GM19463 (cell line): ENCODE results near the gene SLC12A7.

Source experiments
- ATAC-seq: cut with Tn5 transposase; IDR thresholded peaks from one replicate; pipeline ENCODE4 v1.9.1; 2021; ENCODE audit warnings: mild to moderate bottlenecking, moderate library complexity; ENCODE audit not compliant: unreplicated experiment

The SLC12A7 gene

DNA sequence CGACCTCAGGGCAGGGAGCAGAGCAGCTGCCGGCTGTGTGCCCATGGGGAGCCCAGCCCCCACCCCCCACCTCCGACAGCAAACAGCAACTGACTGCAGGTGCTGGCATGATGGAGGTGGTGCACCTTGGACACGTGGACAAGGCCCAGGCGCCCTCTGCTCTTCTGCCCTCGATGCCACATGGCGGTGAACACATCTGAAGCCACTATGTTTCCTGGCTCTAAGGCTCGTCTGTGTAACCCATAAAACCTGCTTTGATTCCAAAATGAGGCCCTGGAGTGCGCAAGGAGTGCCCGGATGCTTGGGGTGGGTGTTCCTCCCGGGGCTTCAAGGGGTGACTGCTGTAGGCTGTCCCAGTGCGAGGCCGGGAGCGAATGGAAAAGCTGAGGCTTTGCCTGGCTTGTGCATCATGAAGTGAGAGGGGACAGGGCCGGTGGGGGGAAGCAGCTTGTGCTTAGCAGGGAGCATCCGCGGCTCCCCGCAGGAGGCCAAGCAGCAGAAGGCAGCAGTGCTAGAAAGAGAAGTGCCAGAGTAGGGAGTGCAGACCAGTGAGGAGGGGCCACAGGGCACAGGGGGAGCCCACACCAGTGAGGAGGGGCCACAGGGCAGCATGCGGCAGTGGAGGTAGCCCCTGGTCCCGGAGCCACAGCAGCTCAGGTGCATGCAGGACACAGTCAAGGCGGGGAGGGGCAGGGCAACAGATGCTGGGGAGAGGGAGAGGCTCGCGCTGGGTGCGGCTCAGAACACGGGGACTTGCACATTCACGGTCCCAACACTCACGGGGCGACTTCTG lies 73.2 kb downstream of the SLC12A7 start:
- ATAC-seq: no peak

DNA sequence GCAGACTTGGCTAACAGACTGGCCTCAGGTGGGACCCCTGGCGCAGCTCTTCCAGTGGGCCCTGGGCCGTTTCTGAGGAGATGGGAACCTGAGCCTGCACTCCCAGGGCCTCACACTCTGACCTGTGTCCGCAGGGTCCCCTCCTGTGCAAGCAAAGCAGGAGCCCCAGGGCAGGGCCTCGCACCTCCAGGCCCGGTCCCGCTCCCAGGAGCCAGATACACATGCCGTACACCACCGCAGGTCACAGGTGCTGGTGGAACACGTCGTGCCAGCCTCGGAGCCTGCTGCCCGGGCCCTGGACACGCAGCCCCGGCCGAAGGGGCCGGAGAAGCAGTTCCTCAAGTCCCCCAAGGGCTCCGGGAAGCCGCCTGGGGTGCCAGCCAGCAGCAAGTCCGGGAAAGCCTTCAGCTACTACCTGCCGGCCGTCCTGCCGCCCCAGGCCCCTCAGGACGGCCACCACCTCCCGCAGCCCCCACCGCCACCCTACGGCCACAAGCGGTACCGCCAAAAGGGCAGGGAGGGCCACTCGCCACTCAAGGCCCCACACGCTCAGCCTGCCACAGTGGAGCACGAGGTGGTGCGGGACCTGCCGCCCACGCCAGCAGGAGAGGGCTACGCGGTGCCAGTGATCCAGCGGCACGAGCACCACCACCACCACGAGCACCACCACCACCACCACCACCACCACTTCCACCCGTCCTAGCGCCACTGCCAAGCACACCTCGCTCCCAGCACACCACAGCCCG lies 74.0 kb downstream of the SLC12A7 start:
- no peak for ATAC-seq

- no peak for ATAC-seq
These were observed 74.7 kb downstream of the SLC12A7 start for GRCh38 chr5:1037123-1037670.

DNA sequence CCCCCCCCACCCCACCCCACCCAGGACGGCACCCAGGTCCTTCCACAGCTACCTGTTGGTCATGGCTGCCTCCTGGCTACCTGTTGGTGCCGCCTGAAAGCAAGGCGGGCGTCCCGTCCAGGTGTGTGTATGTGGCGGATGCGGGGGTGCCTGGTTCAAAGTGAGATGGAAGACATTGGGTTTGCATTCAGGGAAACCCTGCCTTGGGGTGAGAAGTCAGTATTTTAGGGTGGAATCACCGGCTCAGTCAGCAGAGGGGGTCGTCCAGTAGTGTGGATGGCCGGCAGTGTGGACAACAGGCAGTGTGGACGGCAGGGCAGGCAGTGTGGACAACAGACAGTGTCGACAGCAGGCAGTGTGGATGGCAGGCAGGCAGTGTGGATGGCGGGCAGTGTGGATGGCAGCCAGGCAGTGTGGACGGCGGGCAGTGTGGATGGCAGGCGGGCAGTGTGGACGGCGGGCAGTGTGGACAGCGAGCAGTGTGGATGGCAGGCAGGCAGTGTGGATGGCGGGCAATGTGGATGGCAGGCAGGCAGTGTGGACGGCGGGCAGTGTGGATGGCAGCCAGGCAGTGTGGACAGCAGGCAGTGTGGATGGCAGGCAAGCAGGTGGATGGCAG lies 75.2 kb downstream of the SLC12A7 start:
- no peak for ATAC-seq

DNA sequence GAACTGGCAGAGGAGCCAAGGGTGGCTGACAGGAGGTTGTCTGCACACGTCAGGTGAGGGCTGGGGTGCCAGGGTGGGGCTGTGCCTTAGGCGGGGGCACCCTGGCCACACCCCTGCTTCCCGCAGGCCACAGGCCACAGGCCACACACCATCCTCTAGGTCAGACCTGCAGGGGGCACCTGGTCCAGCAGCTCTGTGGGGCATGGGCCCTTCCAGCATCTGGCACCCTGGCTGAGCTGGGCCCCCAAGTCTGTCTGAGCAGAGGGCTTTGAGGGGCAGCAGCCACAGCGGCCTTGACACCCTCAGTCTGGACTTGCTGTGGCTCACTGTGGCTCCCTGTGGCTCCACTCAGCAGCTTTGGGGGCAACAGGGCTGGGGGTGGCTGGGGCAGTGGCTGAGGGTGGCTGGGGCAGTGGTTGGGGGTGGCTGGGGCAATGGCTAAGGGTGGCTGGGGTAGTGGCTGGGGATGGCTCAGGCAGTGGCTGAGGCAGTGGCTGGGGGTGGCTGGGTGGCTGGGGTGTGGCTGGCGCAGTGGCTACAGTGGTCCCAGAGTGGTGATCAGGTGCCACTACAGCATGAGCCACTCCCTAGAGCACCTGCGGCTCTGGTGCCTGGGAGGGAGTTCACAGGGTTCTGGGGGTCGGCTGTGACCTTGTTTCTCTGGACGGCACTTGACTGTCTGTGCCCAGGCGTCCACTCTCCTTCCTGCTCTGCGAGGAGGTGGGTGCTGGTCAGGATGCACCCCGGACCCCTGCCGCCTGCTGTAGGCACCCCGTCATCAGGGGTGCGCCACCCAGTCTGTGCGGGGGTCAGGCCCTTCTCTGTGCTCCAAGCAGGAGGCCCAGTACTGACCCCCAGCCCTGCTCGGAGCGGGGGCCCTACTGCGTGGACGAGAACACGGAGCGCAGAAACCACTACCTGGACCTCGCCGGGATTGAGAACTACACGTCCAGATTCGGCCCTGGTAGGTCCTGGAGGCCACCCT lies 76.2 kb downstream of the SLC12A7 start:
- ATAC-seq: no peak

DNA sequence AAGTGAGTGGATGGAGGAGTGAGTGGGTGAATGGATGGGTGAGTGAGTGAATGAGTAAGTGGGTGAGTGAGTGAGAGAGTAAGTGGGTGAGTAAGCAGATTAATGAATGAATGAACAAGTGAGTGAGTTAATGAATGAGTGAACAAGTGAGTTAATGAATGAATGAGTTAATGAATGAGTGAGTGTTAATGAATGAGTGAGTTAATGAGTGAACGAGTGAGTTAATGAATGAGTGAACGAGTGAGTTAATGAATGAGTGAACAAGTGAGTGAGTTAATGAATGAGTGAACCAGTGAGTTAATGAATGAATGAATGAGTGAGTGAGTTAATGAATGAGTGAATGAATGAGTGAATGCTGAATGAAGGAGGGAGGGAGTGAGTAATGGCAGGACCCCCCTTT lies 76.9 kb downstream of the SLC12A7 start:
- no peak for ATAC-seq

- ATAC-seq: no peak
These were observed 77.4 kb downstream of the SLC12A7 start for GRCh38 chr5:1034421-1034905.

DNA sequence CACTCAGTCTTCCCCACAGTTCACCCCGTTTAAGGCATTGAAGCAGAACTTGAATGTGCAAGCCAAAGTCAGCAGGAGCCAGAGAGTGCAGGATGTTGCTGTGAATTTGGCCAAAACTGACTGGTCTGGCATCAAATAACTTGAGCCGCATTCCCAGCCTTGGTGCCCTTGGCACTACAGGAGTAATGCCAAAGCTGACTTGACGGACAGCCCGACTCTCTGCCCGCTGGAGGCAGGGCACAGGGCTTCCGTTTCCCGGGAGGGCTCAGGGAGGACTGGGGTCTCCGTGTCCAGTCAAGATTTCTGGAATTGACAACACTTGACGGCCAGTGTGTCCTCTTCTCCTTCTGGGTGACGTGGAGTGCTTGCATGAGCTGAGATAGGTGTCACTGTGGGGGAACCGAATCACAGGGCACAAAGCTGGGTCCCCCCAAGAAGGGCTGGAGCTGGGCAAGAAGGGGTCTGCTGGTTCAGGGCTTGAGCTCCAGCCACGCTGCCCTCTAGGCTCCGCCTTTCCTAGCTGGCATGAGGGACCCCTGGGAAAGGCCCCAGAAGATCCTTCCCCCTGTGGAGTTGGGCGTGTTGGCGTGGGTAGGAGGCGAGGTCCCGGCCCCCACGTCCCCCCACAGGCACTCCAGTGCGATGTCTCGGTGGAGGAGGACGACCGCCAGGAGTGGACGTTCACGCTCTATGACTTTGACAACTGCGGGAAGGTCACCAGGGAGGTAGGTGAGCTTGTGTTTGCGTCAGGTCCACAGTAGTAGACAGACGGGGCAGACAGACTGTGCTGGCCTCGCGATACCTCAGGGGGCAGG lies 78.0 kb downstream of the SLC12A7 start:
- no peak for ATAC-seq

DNA sequence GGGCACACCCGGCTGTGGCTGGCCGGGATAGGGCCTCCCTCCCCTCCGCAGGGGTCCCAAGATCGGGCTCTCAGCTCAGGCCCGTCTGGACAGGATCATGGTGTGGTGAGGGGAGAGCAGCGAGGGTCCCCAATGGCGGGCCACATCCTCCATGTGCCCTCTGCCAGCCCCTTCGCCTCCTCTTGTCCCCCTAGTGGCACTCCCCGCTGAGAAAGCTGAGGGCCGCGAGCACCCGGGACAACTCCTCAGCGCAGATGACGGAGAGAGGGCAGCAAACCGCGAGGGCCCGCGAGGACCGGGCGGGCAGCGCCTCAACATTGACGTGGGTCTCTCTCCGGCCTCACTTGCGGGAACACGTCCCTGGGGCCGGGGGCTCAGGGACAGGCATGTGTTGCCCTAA lies 78.7 kb downstream of the SLC12A7 start:
- ATAC-seq: no peak

- ATAC-seq: no peak
These were observed 79.3 kb downstream of the SLC12A7 start for GRCh38 chr5:1032551-1033027.

DNA sequence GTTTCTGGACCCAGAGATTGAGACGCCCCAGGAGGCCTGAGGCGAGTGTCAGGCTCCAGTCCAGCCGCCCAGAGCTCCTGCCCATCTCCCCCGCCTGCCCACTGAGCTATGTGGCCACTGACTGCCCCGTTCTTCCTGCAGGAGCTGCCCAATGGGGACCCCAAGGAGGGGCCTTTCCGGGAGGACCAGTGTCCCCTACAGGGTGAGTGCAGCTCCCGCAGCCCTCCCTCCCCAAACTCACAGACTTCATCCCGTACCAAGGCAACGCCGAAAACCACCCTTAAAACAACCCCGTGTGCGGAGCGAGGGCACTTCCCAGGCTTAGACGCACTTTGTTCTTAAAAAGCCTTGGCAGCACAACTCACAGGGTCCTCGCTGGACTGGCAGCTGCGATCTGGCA lies 79.9 kb downstream of the SLC12A7 start:
- no peak for ATAC-seq

GRCh38 chr5:1031306-1031959 lies 80.4 kb downstream of the SLC12A7 start:
- no peak for ATAC-seq

DNA sequence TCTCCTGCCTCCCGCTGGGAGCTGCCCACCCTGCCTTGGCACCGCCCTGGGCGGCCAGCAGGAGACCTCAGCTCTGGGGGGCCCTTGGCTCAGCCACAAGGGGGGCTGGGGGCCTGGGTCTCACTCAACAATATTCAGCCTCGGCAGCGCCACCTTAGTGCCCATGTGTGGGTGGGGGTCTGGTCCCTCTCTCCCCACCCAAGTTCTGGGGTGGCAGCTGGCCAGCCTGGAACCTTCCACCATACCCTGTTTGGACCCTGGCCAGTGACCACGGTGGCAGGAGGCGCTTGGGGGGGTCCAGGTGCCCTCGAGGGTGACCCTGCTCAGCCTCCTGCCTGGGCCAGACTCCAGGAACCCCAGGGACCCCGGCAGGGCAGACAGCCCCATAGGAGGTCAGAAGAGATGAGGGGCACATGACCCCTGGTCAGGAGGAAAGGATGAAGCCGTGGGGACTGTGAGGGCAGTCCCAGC lies 81.0 kb downstream of the SLC12A7 start:
- no peak for ATAC-seq

DNA sequence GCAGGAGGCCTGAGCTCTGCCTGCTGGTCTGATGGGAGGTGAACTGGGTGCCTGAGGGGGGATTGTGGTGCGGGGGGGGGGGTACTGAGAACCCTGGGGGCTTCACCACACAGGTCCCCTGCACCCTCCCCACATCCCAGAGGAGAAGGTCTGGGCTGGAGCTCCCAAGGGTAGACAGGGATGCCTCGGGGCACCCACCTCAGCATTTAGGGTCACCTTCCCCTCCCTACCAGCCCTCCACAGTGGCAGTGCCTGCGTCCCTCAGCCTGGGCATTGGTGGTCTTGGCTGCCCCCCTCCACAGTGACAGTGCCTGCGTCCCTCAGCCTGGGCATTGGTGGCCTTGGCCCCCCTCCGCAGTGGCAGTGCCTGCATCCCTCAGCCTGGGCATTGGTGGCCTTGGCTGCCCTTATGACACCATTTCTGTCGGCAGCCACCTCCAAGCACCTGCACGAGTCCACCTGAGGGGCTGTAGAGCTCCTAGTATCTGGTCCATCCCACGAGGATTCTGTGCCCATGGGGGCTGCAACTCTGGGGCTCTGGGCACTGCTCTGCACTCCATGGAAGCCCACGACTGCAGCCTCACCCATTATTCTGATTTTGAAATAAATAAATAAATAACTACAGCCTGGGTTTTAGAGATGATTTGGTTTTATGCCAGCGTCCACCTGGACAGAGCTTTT lies 81.8 kb downstream of the SLC12A7 start:
- ATAC-seq: no peak

- ATAC-seq: no peak
These were observed 82.5 kb downstream of the SLC12A7 start for GRCh38 chr5:1029282-1029944.

- ATAC-seq: no peak
These were observed 83.2 kb downstream of the SLC12A7 start for GRCh38 chr5:1028481-1029281.
